H1 (cell line): Measurements from ENCODE around the gene NEDD4L. TPM values are rescaled to one million over a fixed set of nuclear protein-coding genes. Genes with fewer than 3 reads are reported as not detected.

Experiments used
- CTCF ChIA-PET: fragments of 300-600 bp; sonication (Branson Sonifier 250); formaldehyde crosslinking; loops from one replicate; lab custom pipeline; 2021; ENCODE audit not compliant: partially characterized antibody; lab: Charles Lee
- POLR2A ChIA-PET: fragments of 300-600 bp; sonication (Branson Sonifier 250); formaldehyde crosslinking; loops from one replicate; lab custom pipeline; 2021; ENCODE audit warnings: inconsistent platforms; ENCODE audit not compliant: partially characterized antibody; lab: Charles Lee
- DNase-seq, 2 experiments: peaks; one replicate each; pipeline versions ENCODE4 v3.0.0 to v3.0.0-alpha.2; 2010 to 2022; ENCODE audit warnings: low spot score in 2 of 2, low read depth in 1 of 2, mixed read lengths in 1 of 2
- FAIRE-seq: peaks from 2 replicates; lab custom pipeline; 2011; peaks lifted over from hg19 to GRCh38; lab: Jason Lieb, UNC
- H2AFZ ChIP-seq: 2 replicates; pipeline ENCODE4 v1.8.1; 2012; ENCODE audit warnings: low read length, inconsistent platforms
- H2AK5ac ChIP-seq: 2 replicates; pipeline ENCODE4 v1.6.1; 2013; ENCODE audit warnings: low read depth, low read length
- H2BK120ac ChIP-seq: replicated peaks from 2 replicates; pipeline ENCODE3; 2013; ENCODE audit warnings: low read depth, low read length, inconsistent platforms
- H2BK12ac ChIP-seq: 2 replicates; pipeline ENCODE4 v1.6.1; 2013; ENCODE audit warnings: low read depth, low read length
- H2BK15ac ChIP-seq: 2 replicates; pipeline ENCODE4 v1.6.1; 2013; ENCODE audit warnings: low read length
- H2BK20ac ChIP-seq: 2 replicates; pipeline ENCODE4 v1.6.1; 2013; ENCODE audit warnings: low read length
- H2BK5ac ChIP-seq: 2 replicates; pipeline ENCODE4 v1.6.1; 2013; ENCODE audit warnings: low read depth, low read length
- H3K14ac ChIP-seq: 2 replicates; pipeline ENCODE4 v1.6.1; 2013; ENCODE audit warnings: inconsistent platforms; ENCODE audit not compliant: insufficient read length
- H3K18ac ChIP-seq: 2 replicates; pipeline ENCODE4 v1.6.1; 2013; ENCODE audit warnings: low read length; ENCODE audit errors: extremely low read depth
- H3K23ac ChIP-seq: 2 replicates; pipeline ENCODE4 v1.6.1; 2013; ENCODE audit warnings: inconsistent platforms; ENCODE audit not compliant: insufficient read length
- H3K23me2 ChIP-seq: 2 replicates; pipeline ENCODE4 v1.6.1; 2013; ENCODE audit warnings: low read depth, low read length
- H3K27ac ChIP-seq: 2 replicates; pipeline ENCODE4 v1.6.1; 2011; ENCODE audit warnings: low read depth, low read length, inconsistent platforms
- H3K27me3 ChIP-seq, 4 experiments: replicated peaks in 1 of 4; 1 replicate in 1 of 4; 2 replicates in 3 of 4; pipeline versions ENCODE4 v1.6.1 to v1.8.1; 2011 to 2013; ENCODE audit warnings: low read length in 3 of 4, mild to moderate bottlenecking in 3 of 4, inconsistent platforms in 2 of 4, mixed read lengths in 2 of 4, moderate library complexity in 1 of 4; ENCODE audit not compliant: control insufficient read depth in 3 of 4, insufficient read depth in 3 of 4; ENCODE audit errors: extremely low read depth in 1 of 4
- H3K36me3 ChIP-seq, 4 experiments: 2 replicates each; pipeline versions ENCODE4 v1.6.1 to v1.8.1; 2011 to 2013; ENCODE audit warnings: mild to moderate bottlenecking in 4 of 4, low read length in 3 of 4, moderate library complexity in 2 of 4, control low read depth in 1 of 4, inconsistent platforms in 1 of 4; ENCODE audit not compliant: insufficient read depth in 4 of 4, control insufficient read depth in 2 of 4
- H3K4ac ChIP-seq: replicated peaks from 2 replicates; pipeline ENCODE3; 2013; ENCODE audit warnings: low read length, low read depth, mixed read lengths, inconsistent platforms; ENCODE audit not compliant: insufficient read length
- H3K4me1 ChIP-seq, 4 experiments: replicated peaks in 1 of 4; 1 replicate in 1 of 4; 2 replicates in 3 of 4; pipeline versions ENCODE4 v1.6.1 to v1.8.1; 2011 to 2013; ENCODE audit warnings: low read length in 3 of 4, inconsistent platforms in 2 of 4, mixed read lengths in 1 of 4; ENCODE audit not compliant: insufficient read depth in 4 of 4, control insufficient read depth in 3 of 4
- H3K4me2 ChIP-seq, 2 experiments: 2 replicates each; pipeline versions ENCODE4 v1.6.1 to v1.8.1; 2011 to 2013; ENCODE audit warnings: low read depth in 2 of 2, low read length in 2 of 2, control low read depth in 1 of 2, inconsistent platforms in 1 of 2, mild to moderate bottlenecking in 1 of 2; ENCODE audit not compliant: insufficient read depth in 1 of 2
- H3K4me3 ChIP-seq, 4 experiments: fragments of 200-600, 300-600 bp in 1 of 4; sonication (generic), shearing (Covaris generic), sonication (Bioruptor Twin) in 1 of 4; 2 replicates each; pipeline versions ENCODE4 v1.5.1 to v1.8.1; 2011 to 2016; ENCODE audit warnings: low read length in 4 of 4, low read depth in 3 of 4, control low read depth in 2 of 4, inconsistent platforms in 2 of 4, mild to moderate bottlenecking in 2 of 4, mixed read lengths in 1 of 4, moderate library complexity in 1 of 4; ENCODE audit not compliant: insufficient read depth in 2 of 4; ENCODE audit errors: extremely low read depth in 1 of 4
- H3K56ac ChIP-seq: replicated peaks from 2 replicates; pipeline ENCODE3; 2013; ENCODE audit warnings: low read depth, mild to moderate bottlenecking, mixed read lengths, low read length, inconsistent platforms; ENCODE audit not compliant: insufficient read length
- H3K79me1 ChIP-seq: 2 replicates; pipeline ENCODE4 v1.6.1; 2013; ENCODE audit warnings: low read depth, low read length, control low read depth
- H3K79me2 ChIP-seq, 2 experiments: 2 replicates each; pipeline versions ENCODE4 v1.6.1 to v1.8.1; 2012 to 2013; ENCODE audit warnings: low read length in 2 of 2, mild to moderate bottlenecking in 2 of 2, inconsistent platforms in 1 of 2; ENCODE audit not compliant: insufficient read depth in 2 of 2, control insufficient read depth in 1 of 2
- H3K9ac ChIP-seq, 4 experiments: replicated peaks in 1 of 4; 1 replicate in 1 of 4; 2 replicates in 3 of 4; pipeline versions ENCODE4 v1.6.1 to v1.8.1; 2011 to 2013; ENCODE audit warnings: low read depth in 3 of 4, low read length in 3 of 4, control low read depth in 2 of 4, mild to moderate bottlenecking in 2 of 4, moderate library complexity in 2 of 4, inconsistent platforms in 1 of 4; ENCODE audit errors: extremely low read depth in 1 of 4
- H3K9me3 ChIP-seq, 2 experiments: 2 replicates each; pipeline versions ENCODE4 v1.6.1 to v1.8.1; 2012 to 2013; ENCODE audit warnings: mild to moderate bottlenecking in 2 of 2, moderate library complexity in 2 of 2, control low read depth in 1 of 2, inconsistent platforms in 1 of 2, low read depth in 1 of 2, low read length in 1 of 2, mixed read lengths in 1 of 2; ENCODE audit not compliant: insufficient read depth in 2 of 2
- H4K20me1 ChIP-seq, 2 experiments: replicated peaks in 1 of 2; 2 replicates each; pipeline versions ENCODE3 to v1.8.1; 2011 to 2013; ENCODE audit warnings: inconsistent platforms in 2 of 2, low read length in 2 of 2, mild to moderate bottlenecking in 1 of 2; ENCODE audit not compliant: insufficient read depth in 2 of 2, control insufficient read depth in 1 of 2
- H4K5ac ChIP-seq: 2 replicates; pipeline ENCODE4 v1.6.1; 2013; ENCODE audit warnings: low read length, low read depth, mixed read lengths, inconsistent platforms; ENCODE audit not compliant: insufficient read length
- H4K8ac ChIP-seq: 2 replicates; pipeline ENCODE4 v1.8.0; 2013; ENCODE audit warnings: mild to moderate bottlenecking, moderate library complexity, low read length, inconsistent platforms; ENCODE audit not compliant: insufficient read depth; ENCODE audit errors: extremely low read depth
- H4K91ac ChIP-seq: replicated peaks from 2 replicates; pipeline ENCODE3; 2013; ENCODE audit warnings: low read length, mixed read lengths, inconsistent platforms; ENCODE audit not compliant: insufficient read length
- CBX5 ChIP-seq: fragments of 300-800, 300-1000 bp; sonication (generic); IDR thresholded peaks from 2 replicates; pipeline ENCODE4 v1.7.1; 2016; ENCODE audit warnings: antibody characterized with exemption, low read length, low read depth
- CTBP2 ChIP-seq: IDR thresholded peaks from 2 replicates; pipeline ENCODE4 v1.7.0; 2011; ENCODE audit warnings: borderline replicate concordance, mild to moderate bottlenecking, moderate library complexity, mixed read lengths, low read length; ENCODE audit not compliant: insufficient read depth, insufficient read length
- EZH2 ChIP-seq: fragments of 200-600 bp; sonication (generic); IDR thresholded peaks from 2 replicates; pipeline ENCODE4 v1.7.1; 2012; ENCODE audit warnings: low read depth, mild to moderate bottlenecking, moderate library complexity, low read length, inconsistent platforms; ENCODE audit not compliant: severe bottlenecking
- HDAC6 ChIP-seq: IDR thresholded peaks from one replicate; pipeline ENCODE4 v1.7.1; 2012; ENCODE audit warnings: low read depth, mild to moderate bottlenecking, inconsistent platforms, low read length, moderate library complexity
- JUN ChIP-seq: IDR thresholded peaks from 2 replicates; pipeline ENCODE4 v1.6.1; 2011; ENCODE audit warnings: low read depth, mild to moderate bottlenecking, improper control_type of control experiment, low read length
- RAD21 ChIP-seq, 2 experiments: IDR thresholded peaks in 1 of 2; conservative IDR thresholded peaks in 1 of 2; 2 replicates each; pipeline ENCODE4 v1.6.1; 2011; ENCODE audit warnings: low read depth in 2 of 2, low read length in 2 of 2, improper control_type of control experiment in 1 of 2, inconsistent platforms in 1 of 2, mild to moderate bottlenecking in 1 of 2, moderate library complexity in 1 of 2
- RFX5 ChIP-seq: IDR thresholded peaks from 2 replicates; pipeline ENCODE4 v1.6.1; 2011; ENCODE audit warnings: low read depth, low read length, improper control_type of control experiment, borderline replicate concordance
- SP1 ChIP-seq: IDR thresholded peaks from 2 replicates; pipeline ENCODE4 v1.6.1; 2011; ENCODE audit warnings: low read depth, low read length
- TAF7 ChIP-seq: optimal IDR thresholded peaks from 2 replicates; pipeline ENCODE3; 2011; ENCODE audit warnings: low read depth, mild to moderate bottlenecking, inconsistent platforms, low read length, moderate library complexity, borderline replicate concordance
- WGBS, 2 experiments: shearing (Covaris generic) in 1 of 2; methylation state at CpG; one replicate each; pipeline versions ENCODE4 v1.1.6 to v1.1.7; 2013 to 2015; ENCODE audit warnings: low lambda C conversion rate in 2 of 2, mixed read lengths in 2 of 2, inconsistent platforms in 1 of 2, low coverage in 1 of 2, missing lambda C conversion rate in 1 of 2; ENCODE audit not compliant: insufficient replicate concordance in 2 of 2, insufficient coverage in 1 of 2, insufficient read length in 1 of 2; ENCODE audit errors: extremely low coverage in 1 of 2, missing lambda C conversion rate in 1 of 2; 5-methylcytosine and 5-hydroxymethylcytosine counted together
- polyA plus RNA-seq, 7 experiments: library from polyadenylated mRNA; depleted of rRNA in 3 of 7; stranded (reverse) in 5 of 7; unstranded in 2 of 7; fragments of >200 nt in 5 of 7; fragments of 200-250 nt in 2 of 7; gene quantifications; 1 replicate in 5 of 7; 2 replicates in 1 of 7; 4 replicates in 1 of 7; pipeline versions ENCODE4 v1.2.1 to v1.2.3, GENCODE V29; 2011 to 2013; ENCODE audit warnings: missing spikeins in 2 of 7, mixed read lengths in 2 of 7
- total RNA-seq: library from RNA; stranded (reverse); fragmentation: NEBNext Ultra II Directional; extraction: Animal tissue kit (Norgen Biotek cat#: 25700); gene quantifications from 2 replicates; pipeline ENCODE4 v1.2.1, GENCODE V29; 2021
- TF ChIP-seq, protein P1 (sequence below), 3 experiments: IDR thresholded peaks; 1 replicate in 2 of 3; 2 replicates in 1 of 3; pipeline versions ENCODE4 v1.5.1 to v1.6.1; 2011; ENCODE audit warnings: low read length in 3 of 3, mild to moderate bottlenecking in 3 of 3, inconsistent platforms in 2 of 3, low read depth in 1 of 3, moderate library complexity in 1 of 3; ENCODE audit not compliant: insufficient read depth in 1 of 3; ENCODE audit errors: control extremely low read depth in 1 of 3

NEDD4L gene
- total and polyA plus RNA-seq, 2 of the 8 experiments (the other 6 are each of a cell fraction or from before 2014, with no cell fraction given): 37.3 to 69.8 TPM

DNA sequence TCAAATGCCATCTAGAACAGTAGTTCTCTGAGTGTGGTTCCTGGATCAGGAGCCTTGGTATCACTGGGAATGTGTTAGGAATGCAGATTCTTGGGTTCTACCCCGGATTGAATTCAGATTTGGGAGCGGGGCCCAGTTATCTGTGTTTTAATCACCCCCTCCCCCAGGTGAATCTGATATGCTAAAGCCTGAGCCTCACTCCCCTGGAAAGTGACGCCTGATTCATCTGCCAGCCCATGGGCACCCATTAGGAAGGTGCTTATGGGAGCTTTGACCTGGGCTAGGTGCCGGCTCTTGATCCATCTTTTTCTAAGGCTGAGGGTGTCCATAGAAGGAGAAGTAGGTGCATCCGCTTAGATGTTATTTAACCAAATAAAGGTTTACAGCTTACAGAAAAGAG is 199.4 kb downstream of the NEDD4L start:
- Histone ChIP-seq H2BK12ac (no peak overlapping the region), H3K9me3 (no peaks in the 10 kb centered on the region), H3K4me1 (peaks cover 6 to 13% (median 7%) of the 10 kb centered on the region in 4 experiments), H2AK5ac (no peak overlapping the region), H2AFZ (no peak overlapping the region), H4K91ac (no peak overlapping the region), H3K79me2 (peaks cover 0 to 42% of the 10 kb centered on the region in 2 experiments; a peak in 2 of 4 replicates), H2BK120ac (no peak overlapping the region), H3K36me3 (no peaks in the 10 kb centered on the region), H3K56ac (no peak overlapping the region), H3K4ac (no peak overlapping the region), H3K14ac (no peak overlapping the region), H2BK20ac (no peak overlapping the region), H3K27ac (no peak overlapping the region), H3K27me3 (no peaks in the 10 kb centered on the region), H3K79me1 (peaks cover 2% of the 10 kb centered on the region; the same call in 1 of the 2 replicates), H4K8ac (no peak overlapping the region), H3K4me2 (no peak overlapping the region), H4K20me1 (peaks cover 2 to 4% of the 10 kb centered on the region in 2 experiments), H4K5ac (no peak overlapping the region), H3K9ac (no peak overlapping the region), H3K23ac (no peak overlapping the region), H3K4me3 (no peak overlapping the region), H3K18ac (no peak overlapping the region), H2BK15ac (no peak overlapping the region), H3K23me2 (no peaks in the 10 kb centered on the region), H2BK5ac (no peak overlapping the region)
- DNase-seq (no peak), FAIRE-seq (no peak)
- POLR2A ChIA-PET: no interaction called here
- WGBS, 2 experiments: 94% methylated on average over 5 of the region's 5 CpGs; no CpG with 5 or more reads in 1 of the 2 experiments
- CTCF ChIA-PET: interaction anchor here (0.6 to 2.6 kb wide), 7 partner anchors 12 to 1428 kb away, joined by 3 to 14 read pairs (median 4); no protein-coding TSS in a partner anchor
- no peak for TF ChIP-seq HDAC6
- no peak for TF ChIP-seq RAD21 (IDR thresholded peaks at IDR 0.05 in 1 of 2, conservative IDR thresholded peaks at IDR 0.05 in 1 of 2; ENCODE audit: low read depth in 2 of 2, low read length in 2 of 2)
- TF ChIP-seq JUN: no peak
- TF ChIP-seq SP1: no peak
- TF ChIP-seq CTBP2: no peak
- TF ChIP-seq RFX5: no peak
- TF ChIP-seq CBX5: no peak
- no peak for TF ChIP-seq EZH2
- TF ChIP-seq, protein P1, sequence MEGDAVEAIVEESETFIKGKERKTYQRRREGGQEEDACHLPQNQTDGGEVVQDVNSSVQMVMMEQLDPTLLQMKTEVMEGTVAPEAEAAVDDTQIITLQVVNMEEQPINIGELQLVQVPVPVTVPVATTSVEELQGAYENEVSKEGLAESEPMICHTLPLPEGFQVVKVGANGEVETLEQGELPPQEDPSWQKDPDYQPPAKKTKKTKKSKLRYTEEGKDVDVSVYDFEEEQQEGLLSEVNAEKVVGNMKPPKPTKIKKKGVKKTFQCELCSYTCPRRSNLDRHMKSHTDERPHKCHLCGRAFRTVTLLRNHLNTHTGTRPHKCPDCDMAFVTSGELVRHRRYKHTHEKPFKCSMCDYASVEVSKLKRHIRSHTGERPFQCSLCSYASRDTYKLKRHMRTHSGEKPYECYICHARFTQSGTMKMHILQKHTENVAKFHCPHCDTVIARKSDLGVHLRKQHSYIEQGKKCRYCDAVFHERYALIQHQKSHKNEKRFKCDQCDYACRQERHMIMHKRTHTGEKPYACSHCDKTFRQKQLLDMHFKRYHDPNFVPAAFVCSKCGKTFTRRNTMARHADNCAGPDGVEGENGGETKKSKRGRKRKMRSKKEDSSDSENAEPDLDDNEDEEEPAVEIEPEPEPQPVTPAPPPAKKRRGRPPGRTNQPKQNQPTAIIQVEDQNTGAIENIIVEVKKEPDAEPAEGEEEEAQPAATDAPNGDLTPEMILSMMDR (IDR thresholded peaks at IDR 0.05; ENCODE audit: control extremely low read depth in 1 of 3, insufficient read depth in 1 of 3, low read depth in 1 of 3, low read length in 3 of 3): no peak
- no peak for TF ChIP-seq TAF7
